HG03108 (cell line): ENCODE results near the gene ZMYM4.
"Not testable (repeated sequence)": the region's sequence is repeated elsewhere in the genome, so short reads cannot be mapped to it uniquely, and the experiment has no call there.

Experiments used
- ATAC-seq: cut with Tn5 transposase; IDR thresholded peaks from one replicate; pipeline ENCODE4 v1.9.1; 2021; ENCODE audit warnings: moderate library complexity; ENCODE audit not compliant: unreplicated experiment

Gene ZMYM4

DNA sequence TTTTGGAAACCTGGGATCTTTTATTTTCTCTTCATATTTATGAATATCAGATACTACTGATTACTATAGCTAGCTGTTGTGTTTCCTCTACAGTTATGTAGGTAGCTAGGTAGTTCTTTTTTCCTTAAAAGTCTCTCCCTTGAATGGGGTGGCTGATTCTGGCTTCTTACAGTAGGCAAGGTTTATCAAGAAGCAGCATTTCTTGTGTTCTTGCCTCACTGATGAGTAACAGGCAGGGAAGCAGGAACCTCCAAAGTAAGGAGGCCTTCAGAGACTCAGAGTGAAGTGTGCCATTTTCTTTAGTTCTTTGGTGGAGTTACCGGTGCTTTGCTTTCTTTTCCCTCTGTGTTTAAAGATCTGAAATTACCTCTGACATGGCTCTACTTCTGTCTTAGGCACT is 56.0 kb downstream of the ZMYM4 start:
- ATAC-seq = no peak

DNA sequence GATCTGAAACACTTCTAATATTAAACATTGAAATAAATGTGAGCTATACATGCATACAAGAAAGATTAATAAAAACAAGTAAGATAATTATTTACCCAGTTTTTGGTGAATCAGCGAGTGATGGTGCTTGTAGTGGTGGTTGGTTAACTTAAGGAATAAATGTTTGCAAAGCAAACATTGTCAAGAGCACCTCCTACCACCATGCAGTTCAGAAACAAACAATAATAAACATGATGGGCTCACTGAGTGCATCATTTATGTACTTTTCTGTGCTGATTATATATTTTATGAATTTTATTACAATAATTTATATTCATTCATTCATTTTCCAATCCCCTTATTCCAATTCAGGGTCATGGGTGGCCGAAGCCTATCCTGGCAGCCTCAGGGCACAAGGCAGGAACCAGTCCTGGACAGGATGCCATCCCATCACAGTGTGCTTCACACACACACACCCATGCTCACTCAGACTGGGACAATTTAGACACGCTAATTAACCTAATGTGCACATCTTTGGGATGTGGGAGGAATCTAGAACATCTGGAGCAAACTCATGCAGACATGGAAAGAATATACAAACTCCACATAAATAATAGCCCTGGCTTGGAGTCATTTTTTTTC is 57.8 kb downstream of the ZMYM4 start:
- ATAC-seq = no peak

DNA sequence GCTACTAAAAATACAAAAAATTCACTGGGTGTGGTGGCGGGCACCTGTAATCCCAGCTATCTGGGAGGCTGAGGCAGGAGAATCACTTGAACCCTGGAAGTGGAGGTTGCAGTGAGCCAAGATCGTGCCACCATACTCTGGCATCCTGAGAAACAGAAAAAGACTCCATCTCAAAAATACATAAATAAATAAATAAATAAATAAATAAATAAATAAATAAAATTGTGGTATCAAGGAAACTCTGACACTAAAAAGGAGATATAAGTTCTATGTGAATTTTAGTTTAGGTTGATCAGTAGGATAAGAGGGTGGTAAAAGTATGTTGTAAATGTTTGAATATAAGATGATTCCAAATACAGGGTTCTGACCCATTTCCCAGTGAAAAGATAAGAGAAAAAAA is 63.1 kb downstream of the ZMYM4 start:
- ATAC-seq = not testable (repeated sequence)

DNA sequence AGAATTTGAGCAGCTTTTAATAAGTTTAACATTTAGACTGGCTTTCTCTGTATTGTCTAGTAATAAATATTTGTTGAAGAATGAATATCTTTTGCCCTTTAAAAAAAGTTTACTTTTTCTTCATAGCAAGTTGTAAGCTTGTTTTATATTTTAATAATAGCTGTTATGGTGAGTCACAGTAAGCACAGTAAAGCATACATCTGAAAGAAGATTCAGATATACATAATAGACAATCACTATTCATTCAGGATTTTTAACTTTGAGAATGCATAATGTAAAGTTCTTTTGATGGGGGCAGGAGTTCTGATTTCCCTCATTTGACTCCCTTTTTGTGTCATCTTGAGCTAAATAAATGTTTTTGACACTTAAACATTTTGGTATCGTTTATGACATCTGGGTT is 66.0 kb downstream of the ZMYM4 start:
- ATAC-seq = no peak

DNA sequence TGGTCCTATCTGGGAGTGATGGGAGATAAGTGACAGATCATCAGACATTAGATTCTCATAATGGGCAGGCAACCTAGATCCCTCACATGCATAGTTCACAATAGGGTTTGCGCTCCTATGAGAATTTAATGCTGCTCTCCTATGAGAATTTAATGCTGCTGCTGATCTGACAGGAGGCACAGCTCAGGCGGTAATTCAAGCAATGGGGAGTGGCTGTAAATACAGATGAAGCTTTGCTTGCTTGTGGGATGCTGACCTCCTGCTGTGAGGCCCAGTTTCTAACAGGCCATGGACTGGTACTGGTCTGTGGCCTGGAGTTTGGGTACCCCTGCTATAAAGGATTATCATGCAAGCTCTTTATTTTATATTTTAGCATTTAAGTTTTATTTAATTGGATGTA is 72.0 kb downstream of the ZMYM4 start:
- no peak for ATAC-seq

DNA sequence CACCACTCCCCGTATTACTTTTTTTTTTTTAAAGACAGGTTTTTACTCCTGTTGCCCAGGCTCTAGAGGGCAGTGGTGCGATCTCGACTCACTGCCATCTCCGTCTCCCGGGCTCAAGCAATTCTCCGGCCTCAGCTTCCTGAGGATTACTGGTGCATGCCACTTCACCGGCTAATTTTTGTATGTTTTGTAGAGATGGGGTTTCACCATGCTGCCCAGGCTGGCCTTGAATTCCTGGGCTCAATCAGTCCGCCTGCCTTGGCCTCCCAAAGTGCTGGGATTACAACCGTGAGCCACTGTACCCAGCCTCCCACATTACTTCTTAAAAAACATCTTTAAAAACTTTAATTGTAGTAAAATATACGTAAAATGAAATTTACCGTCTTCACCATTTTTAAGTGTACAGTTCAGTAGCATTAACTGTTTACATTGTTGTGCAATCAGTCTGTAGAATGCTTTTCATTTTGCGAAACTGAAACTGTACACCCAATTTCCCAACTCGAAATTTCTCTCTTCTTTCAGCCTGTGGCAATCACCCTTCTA is 77.0 kb downstream of the ZMYM4 start:
- no peak for ATAC-seq

DNA sequence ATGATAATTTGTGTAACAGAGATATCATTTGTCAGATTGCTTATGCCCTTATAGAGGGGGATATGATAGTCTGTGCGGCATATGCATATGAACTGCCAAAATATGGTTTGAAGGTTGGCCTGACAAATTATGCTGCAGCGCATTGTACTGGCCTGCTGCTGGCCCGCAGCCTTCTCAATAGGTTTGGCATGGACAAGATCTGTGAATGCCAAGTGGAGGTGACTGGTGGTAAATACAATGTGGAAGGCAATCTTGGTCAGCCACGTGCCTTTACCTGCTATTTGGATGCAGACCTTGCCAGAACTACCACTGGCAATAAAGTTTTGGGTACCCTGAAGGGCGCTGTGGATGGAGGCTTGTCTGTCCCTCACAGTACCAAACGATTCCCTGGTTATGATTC is 82.4 kb downstream of the ZMYM4 start:
- no peak for ATAC-seq

DNA sequence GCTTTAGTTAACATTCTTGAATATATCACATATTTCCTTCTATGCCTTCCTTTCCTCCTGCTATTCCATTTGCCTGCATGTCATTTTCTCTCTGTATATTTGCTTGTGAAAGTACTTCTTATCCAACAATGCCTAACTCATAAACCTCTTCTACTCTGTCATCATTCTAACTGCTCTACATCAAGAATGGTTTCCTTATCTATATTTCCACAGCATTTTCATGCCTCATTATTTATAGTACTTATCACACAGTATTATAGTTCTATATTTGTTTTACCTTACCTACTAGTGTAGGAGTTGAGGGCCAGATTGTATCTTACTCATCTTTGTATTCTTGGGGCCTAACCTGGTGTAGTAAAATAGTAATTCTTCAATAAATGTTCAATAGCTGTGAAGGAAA is 91.5 kb downstream of the ZMYM4 start:
- ATAC-seq = no peak

DNA sequence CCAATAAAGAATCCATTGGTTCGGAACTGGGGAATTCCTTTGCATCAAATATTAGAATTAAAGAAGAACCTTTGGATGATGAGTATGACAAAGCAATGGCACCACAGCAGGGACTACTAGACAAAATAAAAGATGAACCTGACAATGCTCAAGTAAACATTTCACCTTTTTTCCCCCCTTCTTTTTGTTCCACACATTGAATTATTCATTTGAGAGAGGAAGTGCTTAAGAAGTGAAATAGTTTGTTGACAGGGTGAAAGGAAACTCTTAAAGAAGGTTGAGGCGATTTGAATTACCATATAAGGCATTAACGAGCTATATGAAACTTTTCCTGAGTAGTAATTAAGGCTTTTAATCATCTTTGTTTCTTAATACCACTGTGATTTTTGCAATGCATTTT is 93.1 kb downstream of the ZMYM4 start:
- no peak for ATAC-seq

DNA sequence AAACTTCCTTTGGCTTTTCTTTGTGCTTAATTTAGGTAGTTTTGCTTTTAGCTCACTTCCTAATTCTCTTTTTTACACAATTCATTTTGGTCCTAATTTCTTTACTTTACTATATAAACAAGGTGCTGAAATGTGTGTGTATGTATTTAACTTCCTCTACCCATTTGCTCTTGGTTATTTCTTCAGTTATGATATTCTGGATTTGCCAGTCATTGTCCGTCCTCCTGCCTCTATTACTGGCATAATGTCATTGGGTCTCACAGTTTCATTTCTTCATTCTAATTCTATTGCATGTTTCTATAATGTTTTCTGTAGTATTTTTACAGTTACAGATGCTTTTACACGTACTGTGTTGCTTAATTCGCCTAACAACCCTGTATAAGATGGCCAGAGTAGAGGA is 96.2 kb downstream of the ZMYM4 start:
- no peak for ATAC-seq

DNA sequence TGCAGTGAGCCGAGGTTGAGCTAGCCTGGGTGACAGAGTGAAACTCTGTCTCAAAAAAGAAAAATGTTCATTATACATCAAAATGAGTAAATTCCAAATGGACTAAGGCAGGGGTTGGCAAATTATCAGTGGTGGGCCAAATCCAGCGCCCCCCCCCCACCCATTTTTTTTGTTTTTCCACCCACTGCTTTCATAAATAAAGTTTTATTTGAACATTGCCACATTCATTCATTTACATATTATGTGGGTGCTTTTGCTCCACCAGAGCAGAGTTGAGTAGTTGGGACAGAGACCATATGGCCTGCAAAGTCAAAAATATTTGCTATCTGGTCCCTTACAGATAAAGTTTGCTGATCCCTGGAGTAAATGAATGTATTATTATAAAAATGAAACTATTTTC is 99.4 kb downstream of the ZMYM4 start:
- ATAC-seq = no peak

DNA sequence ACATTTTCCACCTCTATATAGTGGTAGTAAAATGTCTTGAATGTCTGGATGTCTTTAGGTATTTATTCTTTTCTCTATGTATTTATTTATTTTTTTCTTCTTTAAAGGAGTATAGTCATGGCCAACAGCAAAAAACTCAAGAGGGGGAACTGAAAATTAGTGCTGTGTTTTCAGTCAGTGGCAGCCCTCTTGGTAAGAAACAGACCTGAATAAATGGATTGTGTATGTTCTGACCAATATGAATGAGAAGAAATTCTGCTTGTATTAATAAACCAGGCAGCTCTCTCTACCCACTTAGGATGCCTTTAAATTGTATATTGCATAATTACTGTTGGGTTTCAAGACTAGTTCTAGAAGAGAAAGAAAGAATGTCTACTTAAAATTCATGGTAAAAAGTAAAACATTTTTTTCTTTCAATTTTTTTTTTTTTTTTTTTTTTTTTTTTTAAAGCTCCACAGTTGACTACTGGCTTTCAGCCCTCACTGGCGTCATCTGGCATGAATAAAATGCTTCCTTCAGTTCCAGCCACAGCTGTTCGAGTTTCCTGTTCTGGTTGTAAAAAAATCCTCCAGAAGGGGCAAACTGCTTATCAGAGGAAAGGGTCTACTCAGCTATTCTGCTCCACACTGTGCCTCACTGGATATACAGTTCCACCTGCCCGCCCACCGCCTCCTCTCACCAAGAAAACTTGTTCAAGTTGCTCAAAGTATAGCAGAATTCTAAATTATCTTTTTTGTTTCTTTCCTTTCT is 101.6 kb downstream of the ZMYM4 start:
- no peak for ATAC-seq

DNA sequence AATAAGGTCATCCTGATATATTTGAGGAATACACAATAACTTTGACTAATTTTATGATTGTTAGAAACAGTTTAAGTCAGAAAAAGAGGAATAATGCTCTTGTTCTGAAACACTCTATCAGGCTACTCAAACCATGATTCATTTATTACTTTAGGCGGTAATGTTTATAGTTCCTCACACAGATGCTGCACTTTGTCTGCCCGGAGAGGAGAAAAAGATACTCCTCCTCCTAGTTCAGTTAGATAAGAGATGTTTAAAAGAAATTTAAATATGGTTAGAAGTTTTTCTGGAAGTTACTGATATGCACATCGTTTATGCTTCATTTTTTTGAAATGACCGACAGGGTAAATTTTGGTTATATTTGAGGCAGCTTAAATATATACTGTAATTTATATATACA is 103.0 kb downstream of the ZMYM4 start:
- ATAC-seq = no peak

DNA sequence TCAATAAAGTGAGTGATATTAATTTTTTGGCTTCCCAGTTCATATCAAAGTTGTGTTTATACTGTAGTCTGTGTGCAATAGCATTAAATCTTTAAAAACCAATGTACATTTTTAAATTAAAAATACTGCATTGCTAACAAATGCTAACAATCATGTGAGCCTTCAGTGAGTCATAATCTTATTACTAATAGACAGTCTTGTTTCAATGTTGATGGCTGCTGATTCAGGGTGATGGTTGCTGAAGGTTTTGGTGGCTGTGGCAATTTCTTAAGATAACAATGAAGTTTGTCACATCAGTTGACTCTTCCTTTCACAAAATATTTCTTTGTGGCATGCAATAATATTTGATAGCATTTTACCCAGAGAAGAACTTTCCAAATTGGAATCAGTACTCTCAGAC is 109.0 kb downstream of the ZMYM4 start:
- ATAC-seq = no peak

DNA sequence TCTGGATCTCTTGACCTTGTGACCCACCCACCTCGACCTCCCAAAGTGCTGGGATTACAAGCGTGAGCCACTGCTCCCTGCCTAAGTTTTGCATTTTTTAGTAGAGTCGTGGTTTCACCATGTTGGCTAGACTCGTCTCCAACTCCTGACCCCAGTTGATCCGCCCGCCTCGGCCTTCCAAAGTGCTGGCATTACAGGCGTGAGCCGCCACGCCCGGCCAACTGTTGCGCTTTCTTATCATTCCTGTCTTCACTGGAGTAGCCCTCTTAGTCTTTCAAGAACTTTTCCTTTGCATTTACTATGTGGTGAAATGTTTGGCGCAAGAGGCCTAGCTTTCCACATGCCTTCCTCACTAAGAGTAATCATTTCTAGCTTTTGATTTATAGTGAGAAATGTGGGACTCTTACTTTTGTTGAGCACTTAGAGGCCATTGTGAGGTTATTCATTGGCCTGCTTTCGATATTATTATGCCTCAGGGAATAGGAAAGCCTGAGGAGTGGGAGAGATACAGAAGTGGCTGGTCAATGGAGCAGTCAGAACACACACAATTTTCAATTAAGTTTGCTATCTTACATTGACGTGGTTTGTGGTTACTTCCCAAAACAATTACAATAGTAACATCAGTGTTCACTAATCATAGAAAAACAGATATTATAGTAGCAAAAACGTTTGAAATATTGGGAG is 111.0 kb downstream of the ZMYM4 start:
- ATAC-seq = no peak

DNA sequence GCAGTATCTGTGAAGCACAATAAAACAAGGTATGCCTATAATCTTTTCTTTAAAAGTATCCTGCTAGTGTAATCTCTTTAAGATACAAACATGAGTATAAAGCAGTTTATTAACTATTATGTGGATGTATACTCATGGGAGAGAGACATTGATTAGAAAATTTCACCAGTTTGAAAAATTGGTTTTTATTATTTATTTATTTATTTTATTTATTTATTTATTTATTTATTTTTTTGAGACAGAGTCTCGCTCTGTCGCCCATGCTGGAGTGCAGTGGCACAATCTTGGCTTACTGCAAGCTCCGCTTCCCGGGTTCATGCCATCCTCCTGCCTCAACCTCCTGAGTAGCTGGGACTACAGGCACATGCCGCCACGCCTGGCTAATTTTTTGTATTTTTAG is 111.6 kb downstream of the ZMYM4 start:
- ATAC-seq = not testable (repeated sequence)

DNA sequence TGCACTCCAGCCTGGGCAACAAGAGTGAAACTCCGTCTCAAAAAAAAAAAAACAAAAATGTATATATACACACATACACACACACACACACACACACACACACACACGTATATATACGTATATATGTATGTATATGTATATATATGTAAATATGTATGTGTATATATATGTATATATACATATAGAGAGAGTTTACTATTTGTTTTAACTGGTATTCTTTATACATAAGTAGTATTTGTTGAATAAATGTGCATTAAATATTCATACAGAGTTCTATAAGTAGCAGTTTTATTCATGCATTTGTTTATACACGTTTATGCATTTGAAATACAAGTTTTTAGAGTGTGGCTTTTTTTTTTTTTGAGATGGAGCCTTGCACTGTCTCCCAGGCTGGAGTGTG is 113.6 kb downstream of the ZMYM4 start:
- no peak for ATAC-seq

DNA sequence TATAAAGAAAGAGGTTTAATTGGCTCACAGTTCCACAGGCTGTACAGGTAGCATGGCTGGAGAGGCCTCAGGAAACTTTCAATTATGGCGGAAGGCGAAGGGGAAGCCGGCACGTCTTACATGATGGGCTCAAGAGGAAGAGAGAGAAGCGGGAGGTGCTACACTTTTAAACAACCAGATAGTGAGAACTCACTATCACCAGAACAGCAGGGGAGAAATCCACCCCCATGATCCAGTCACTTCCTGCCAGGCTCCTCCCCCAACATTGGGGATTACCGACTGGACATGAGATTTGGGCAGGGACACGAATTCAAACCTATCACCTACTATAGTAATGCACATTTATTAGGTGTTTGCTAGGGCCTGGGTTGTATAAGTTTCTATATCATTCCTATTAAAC is 117.8 kb downstream of the ZMYM4 start:
- no peak for ATAC-seq

DNA sequence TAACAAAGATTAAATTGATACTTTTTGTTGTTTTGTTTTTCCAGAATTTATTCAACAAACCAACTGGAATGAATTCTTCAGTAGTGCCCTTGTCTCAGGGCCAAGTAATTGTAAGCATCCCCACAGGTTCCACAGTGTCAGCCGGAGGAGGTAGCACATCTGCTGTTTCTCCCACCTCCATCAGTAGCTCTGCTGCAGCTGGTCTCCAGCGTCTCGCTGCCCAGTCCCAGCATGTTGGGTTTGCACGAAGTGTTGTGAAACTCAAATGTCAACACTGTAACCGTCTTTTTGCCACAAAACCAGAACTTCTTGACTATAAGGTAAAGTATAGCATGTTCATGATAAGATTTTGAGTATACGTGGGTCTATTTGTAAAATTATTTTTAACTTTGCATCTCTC is 118.5 kb downstream of the ZMYM4 start:
- ATAC-seq = no peak

DNA sequence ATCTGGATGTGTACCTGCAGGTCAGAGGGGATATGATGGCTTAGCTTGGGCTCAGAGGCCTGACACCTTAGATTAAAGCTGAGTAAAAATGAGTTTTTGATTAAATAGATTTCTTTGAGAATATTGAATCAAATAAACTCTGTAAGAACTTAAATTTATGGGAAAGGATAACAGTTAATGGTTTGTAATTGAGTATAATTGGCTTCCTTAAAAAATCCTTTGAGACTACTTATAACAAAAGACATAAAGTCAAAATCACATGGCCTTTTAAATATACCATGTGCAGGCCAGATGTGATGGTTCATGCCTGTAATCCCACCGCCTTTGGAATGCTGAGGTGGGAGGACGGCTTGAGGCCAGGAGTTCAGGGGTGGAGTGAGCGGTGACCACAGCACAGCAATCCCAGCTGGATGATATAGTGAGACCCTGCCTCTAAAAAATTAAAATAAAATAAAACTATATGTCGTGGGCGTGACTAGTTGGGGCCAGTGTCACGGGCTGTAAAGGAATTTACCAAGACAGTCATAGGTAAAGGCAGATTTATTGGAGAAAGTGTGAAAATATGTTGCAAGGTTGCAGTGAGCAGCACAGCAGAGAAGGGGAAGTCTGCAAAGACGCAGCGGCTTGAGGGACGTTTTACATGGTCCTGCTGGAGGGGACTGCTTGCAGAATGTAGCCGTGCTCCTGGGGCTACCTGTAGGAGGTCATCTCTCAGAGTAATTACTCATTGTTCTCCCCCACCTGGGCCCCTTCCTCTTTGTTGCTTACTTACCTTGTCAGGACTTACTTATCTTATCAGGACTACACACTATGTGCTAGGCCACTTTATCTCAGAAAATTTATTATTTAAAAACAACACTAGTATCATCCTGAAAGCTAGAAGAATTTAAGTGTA is 122.3 kb downstream of the ZMYM4 start:
- ATAC-seq = no peak

DNA sequence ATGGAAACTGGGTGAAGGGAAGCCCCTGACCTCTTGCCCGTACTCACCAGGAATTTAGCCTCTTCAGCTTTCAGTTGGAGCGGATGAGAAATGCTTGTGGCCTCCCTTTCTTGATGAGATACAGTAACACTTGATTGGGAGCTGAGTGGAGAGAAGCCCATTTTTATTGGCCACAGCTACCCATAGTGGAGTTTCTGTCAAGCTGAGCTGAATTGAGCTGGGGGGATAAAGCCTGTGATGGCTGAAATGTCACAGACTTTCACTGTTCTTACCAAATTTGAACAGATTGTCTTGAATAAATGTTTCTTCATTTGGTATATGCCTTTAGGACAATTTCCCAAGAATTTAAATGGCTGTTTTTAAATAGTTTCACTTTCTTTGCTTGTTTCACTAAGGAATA is 125.9 kb downstream of the ZMYM4 start:
- ATAC-seq = no peak
